HG03442 (cell line): ENCODE data around the gene ARHGAP12.
"Not testable (repeated sequence)": the region's sequence is repeated elsewhere in the genome, so short reads cannot be mapped to it uniquely, and the experiment has no call there.

Experiments used
- ATAC-seq: cut with Tn5 transposase; IDR thresholded peaks from one replicate; pipeline ENCODE4 v1.9.1; 2021; ENCODE audit warnings: mild to moderate bottlenecking, moderate library complexity; ENCODE audit not compliant: unreplicated experiment

ARHGAP12 gene

DNA sequence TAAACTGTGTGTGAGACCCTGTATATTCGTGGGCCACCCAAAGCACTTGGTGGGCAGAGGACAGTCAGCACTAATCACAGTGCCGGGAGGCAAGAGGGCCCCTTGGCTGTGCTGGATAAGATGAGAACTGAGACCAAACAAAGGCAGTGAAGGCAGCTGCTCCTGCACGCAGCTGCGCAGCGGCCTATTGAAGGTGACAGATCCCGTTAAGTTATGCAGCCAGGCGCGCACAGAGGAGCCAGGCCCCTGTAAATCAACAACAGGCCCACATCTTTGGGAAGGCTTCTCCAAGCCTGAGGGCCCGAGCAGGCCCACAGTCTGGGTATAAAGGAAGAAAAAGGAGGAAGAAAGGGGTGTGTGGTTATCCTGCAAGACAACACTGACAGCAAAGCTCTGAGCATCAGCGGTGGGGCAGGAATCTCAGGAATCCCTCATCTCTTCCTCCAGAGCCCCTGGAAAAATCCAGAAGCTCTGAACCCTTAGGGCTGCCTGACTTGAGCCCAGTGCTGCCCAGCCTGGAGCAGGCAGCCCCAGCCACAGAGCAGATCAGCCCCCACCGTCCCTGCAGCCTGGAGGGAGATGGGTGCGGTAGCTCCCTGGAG, 154.2 kb downstream of the ARHGAP12 start:
- ATAC-seq: no peak

DNA sequence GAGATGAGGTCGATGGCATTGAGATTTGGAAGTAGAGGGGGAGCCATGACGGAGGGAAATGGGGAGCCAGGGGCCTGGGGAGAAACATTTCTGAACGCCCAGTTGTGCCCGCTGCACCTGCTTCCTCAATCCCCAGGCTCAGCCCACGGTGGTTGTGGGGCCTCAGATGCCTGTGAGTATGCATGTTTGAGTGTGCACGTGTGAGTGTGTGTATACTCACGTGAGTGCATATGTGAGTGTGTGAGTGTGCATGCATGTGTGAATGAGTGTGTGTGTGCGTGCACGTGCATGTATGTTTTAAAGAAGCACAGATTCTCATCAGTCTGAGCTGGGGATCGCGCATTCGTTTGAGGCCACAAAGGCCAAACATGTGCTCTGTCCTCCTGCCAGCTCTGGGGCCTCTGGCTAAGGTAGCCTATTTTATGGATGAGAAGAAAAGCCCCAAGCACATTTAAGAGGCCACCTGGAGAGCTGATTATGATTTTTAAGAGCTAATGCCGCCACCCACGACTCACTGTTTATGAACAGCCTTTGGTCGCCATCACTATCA, 154.8 kb downstream of the ARHGAP12 start:
- ATAC-seq: no peak

DNA sequence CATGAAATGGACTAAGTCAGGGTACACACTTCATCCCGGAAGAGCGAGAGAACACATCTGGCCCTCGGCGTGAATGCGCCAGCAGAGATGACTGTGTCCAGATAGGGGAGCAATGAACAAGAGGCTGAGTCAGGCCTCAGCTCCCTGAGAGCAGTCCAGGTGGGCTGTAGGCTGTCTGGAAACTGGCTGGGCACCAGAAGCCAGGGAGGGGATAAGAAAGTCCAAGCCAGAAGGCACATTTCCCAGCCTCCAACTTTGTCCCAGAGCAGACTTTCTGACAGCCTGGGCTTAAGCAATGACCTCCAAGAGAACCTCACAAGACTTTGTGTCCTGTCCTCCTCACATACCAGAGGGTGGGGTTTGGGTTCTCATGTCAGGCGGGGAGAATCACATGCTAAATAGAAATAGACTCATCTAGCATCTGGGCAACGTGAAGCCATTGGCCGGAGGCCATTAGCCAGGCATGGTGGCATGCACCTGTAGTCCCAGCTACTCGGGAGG, 157.2 kb downstream of the ARHGAP12 start:
- no peak for ATAC-seq

DNA sequence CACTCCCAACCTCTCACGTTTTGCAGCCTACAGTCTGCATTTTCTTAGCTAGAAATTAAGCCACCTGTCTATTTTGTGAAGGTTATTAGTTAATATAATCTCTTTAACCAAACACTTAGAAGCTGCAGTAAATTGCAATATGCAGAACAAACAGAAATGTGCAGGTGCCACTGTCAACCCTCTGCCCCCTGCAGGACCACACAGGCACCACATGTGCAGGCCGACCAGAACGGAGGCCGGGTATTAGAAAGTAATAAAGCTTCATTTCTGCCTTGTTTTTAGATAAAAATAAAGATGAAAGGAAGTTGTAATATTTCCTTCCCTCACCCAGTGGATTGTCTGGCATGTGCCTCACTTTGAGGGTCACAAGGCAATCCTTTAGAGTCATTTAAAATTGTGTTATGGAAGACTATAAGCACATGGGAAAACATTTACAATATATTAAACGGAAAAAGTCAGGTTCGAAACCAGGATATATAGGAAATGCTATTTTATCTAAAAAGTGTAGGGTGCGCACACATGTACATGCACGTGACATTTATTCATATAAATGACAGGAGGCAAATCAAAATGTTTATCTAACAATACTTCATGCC, 158.2 kb downstream of the ARHGAP12 start:
- no peak for ATAC-seq

DNA sequence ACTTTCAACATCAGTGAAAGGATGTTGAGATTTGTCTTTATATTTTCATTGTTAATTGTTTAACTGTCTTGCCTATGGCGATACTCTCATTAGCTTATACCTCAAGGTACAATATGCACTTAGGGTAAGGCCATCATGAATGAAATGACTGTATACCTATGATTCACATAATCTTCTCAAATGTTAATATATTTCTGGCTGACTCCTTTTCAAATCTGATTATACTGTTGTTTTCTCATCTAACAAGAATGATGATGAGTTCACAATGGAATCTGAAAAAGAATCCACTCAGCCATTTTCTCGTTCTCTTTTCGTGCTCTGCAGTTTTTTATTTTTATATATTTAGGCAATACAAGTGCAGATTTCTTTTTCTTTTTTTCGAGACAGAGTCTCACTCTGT, 159.1 kb downstream of the ARHGAP12 start:
- ATAC-seq: no peak

DNA sequence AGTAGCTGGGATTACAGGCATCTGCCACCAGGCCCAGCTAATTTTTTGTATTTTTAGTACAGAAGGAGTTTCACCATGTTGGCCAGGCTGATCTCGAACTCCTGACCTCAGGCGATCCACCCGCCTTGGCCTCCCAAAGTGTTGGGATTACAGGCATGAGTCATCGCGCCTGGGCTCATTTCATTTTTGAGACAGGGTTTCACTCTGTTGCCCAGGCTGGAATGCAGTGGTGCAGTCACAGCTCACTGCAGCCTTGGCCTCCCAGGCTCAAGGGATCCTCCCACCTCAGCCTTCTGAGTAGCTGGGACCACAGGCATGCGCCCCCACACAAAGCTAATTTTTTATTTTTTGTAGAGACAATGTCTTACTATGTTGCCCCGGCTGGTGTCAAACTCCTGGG, 159.7 kb downstream of the ARHGAP12 start:
- ATAC-seq: not testable (repeated sequence)

DNA sequence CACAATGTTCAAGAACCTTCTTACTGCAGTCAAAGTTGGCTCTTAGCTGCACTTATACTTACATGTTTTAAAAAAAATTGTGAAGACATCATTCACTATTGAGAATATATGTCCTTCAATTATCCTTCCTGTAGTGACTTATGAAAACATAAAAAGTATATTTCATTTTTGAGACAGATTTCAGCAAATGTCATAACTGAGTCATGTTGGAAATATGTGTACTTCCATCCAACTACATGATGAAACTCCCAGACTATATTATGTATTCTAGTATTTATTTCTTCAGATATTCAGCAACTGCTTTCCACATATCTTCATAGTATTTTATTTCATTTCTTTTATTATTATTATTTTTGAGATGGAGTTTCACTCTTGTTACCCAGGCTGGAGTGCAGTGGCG, 160.2 kb downstream of the ARHGAP12 start:
- ATAC-seq: no peak

DNA sequence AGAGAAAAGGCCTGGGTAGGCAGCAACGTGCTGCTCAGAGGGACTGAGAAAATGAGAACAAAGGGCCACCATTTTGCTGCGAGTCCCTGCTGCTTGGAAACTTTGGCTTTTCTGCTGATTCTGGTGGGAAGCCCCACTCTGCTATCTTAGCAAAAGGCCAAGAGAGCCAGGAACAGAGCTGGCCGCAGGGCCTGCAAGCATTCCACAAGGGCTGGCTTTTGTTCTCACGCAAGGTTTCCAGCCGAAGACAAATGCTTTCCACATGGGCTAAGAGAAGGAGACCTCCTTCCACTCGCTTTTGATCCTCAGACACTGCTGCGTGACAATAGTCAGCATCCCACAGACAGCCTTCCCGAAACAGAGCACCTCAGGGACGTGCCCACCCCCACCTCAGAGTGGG, 163.1 kb downstream of the ARHGAP12 start:
- ATAC-seq: no peak

DNA sequence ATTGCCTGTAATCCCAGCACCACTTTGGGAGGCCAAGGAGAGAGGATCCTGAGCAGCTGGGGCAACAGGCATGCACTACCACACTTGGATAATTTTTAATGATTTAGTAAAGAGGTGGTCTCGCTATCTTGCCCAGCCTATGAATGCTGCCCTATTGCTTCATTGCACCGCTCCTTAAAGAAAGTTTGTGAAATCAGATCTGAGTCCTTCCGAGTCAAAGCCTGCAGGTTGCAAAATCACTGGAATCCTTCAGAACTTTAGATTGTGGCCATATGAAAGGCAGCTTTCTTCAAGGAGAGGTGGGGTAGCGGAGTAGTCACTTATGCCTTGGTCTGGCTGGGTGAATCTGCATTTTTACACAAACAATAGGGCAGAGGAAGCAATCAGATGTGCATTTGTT, 166.3 kb downstream of the ARHGAP12 start:
- no peak for ATAC-seq

DNA sequence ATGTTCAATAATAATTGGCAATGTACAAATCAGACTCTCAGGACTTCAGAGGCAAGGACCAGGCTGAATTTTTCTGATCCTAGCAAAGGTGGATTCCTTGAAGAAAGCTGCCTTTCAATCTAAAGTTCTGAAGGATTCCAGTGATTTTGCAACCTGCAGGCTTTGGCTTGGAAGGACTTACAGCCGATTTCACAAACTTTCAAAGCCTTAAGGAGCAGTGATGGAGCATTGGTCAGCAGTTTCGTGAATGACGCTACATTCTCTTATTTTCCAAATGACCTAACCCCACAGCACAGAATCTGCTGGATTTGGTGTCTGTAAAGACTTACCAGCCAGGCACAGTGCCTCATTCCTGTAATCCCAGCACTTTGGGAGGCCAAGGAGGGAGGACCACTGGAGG, 167.5 kb downstream of the ARHGAP12 start:
- ATAC-seq: no peak

DNA sequence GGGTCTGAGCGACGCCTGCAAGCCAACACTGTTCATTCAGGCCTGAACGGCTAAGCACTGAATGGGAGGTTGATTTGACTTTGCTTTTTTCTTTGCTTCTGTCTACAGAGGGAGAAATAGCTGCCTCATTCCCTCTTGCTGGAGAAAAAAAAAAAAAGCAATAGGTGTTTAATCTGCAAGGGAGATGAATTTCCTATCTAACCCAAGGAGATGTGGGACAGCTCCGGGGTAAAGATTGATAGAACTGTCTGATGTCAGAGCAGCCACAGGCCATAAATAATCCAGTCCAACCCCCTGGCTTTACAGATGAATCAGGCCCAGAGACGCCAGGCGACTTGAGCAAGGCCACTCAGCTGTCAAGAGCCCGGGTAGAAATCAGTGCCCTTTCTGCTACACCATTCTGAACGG, 168.0 kb downstream of the ARHGAP12 start:
- no peak for ATAC-seq

DNA sequence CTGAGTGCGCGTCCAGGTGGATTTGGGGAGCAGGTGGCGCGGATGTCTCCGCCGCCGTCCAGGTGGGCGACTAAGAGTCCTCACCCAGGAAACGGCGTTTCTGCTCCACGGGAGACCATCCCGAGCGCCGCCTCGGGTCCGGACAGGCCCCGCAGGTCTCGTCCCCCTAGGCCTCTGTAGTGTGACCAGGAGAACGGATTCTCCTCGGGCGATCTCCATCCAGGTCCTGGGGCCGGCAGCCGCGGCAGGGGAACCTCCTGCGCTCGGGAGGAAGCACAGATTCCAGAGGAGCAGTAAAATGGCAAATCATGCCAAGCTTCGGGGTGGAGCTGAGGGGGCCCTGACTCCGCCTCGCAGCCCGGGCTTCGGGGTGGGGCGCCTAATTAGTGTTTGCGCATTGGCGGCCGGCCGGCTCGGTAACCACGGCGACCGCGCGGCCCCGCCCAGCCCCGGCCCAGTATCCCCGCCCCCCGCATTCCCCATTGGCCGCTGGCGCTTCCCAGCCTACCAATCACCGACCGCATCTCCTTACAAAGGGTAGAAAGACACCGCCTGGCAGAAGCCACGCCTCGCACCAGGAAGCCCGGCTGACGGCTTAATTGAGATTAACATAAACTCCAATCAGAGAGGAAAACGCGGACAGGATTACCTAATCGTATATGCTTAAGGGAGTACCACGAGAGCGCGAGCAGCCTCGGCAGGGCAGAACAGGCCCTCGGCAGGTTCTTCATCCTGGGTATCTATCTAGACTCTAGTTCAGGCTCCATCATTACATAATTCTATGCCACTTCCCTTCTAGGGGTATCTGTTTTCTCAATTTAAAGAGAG, 168.6 kb downstream of the ARHGAP12 start:
- ATAC-seq: peak; percentile 93

DNA sequence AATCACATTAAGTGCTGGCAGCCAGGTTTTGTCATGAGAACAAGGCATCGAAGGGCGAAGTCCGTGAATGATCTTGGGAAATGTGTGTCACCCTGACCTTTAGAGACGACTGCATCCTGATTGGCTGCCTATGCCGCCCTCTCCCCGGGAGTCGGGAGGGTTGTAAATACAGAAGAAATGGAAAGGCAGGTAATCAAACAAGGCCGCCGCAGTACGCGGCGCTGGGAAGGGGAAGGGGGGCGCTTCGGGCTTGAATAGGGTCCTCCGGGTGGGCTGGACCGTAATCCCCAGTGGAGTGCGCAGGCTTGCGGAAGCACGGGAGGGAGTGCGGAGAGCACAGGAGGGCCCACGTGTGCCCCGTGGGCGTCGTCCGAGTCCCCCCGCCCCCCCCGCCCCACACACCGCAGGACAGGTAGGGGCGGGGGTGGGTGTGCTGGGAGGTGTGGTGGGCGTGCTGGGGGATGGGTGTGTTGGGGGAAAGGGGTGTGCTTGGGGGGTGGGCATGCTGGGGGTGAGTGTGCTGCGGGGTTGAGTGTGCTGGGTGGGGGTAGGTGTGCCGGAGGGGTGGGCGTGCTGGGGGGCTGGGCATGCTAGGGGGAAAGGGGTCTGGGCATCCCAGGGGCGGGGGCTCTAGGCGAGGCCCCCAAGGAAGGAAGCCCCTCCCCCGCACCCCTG, 169.4 kb downstream of the ARHGAP12 start:
- ATAC-seq: no peak

DNA sequence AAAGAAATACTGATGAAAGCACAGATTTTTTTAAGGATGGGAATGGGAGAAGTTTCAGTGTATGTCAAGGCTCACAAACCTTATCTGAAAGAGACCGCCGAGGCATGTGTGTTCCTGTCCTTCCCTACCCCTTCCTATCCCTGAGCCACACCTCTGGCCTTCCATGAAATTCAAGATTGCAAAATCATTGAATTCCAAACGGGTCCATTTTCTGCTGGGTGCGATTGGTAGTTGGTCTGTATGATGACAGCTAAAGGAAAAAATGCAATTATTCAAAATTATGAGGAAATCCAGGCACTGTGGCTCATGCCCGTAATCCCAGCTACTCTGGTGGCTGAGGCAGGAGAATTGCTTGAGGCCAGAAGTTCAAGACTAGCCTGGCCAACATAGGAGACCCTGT, 170.1 kb downstream of the ARHGAP12 start:
- no peak for ATAC-seq

DNA sequence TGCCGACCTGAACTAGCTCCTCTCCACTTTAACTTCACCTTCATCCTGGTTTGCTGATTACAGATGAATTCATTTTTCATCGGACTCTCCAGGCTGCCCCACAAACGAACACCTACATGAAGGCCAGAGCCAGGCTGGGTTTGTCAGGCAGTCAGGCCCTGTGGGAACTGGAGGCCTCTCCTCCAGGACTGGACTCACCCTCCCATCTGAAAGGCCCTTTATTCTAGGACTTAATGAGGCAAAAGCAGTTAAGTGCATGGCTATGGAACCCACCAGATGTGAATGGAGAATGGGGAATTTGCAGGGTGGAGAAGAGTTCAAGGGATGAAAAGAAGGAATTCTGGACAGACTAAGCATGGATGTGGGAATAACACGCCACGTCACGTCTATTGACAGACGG, 170.8 kb downstream of the ARHGAP12 start:
- no peak for ATAC-seq

DNA sequence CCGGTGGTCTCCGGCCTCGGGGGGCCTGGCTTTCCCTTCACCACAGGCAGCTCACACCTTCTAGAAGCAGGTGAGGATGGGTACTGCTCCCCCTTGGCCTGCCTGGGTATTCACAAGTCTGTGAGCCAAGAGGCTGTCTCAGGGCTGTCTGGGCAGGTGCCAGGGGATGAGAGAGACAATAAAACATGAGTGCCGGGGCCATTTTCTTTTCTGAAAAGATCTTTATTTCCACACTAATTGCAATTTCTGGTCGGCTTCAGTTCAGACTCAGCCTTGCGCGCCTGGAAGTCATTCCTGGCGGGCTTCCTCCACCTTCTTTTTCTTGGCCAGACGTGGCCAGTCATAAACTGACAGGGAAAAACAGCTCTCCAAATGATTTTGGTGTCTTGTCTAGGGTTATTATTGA, 171.2 kb downstream of the ARHGAP12 start:
- ATAC-seq: no peak

DNA sequence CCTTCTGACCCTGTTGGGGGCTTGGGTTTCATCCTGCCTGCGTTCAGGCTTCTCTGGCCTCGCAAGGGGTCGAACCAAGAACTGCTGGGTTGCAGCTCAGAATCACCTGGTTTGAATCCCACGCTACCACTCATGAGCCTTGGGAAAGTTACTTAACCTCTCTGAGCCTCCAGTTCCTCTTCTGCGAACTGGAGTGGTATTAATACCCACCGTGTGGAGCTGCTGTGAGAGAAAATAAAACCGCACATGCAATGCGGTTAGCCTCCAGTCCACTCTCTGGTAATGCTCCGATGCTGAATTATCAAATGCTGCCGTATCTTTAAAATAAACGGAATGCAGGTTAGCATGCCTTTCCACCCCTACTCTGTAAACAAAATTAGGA, 171.9 kb downstream of the ARHGAP12 start:
- ATAC-seq: no peak

DNA sequence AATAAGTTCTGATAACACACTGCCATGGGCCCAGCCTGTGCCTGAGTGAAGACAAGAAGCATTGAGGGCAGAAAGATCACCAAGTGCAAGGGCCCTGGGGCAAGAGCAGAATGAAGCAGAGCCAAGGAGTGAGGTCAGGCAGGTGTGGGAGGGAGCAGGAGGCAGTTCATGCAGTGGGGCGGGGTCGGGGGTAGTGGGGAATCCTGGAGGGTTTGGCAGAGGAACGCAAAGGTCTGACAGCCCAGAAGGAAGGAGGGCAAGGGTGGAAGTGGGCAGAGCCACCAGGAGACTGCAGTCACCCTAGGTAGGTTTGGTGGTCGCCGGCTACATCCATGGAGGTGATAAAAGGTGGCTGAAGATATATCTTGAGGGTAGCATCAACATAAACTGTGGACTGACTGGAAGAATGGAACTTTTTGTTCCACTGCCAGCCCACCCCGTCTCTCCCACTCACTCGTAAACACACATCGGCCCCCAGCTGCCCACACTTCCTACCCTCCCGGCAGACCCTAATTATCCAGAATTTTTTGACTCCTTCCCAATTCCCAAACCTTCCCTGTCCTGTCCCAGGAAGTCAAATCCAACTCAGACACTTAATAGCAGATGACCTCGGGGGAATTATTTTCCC, 172.4 kb downstream of the ARHGAP12 start:
- no peak for ATAC-seq
